Thyroid gland (tissue), 4 donors: ENCODE results near the gene CLEC2L.

Source experiments
- POLR2A ChIP-seq, 2 donors: fragments of 450-650 bp; IDR thresholded peaks; one replicate each; pipeline ENCODE4 v1.6.1; 2017; ENCODE audit warnings: antibody characterized with exemption in 2 of 2, mild to moderate bottlenecking in 2 of 2, moderate library complexity in 1 of 2
- TF ChIP-seq, protein P1 (sequence below), 6 experiments: fragments of 200-600 bp in 3 of 6; fragments of 450-650 bp in 3 of 6; sonication (generic) in 3 of 6; IDR thresholded peaks; one replicate each; pipeline ENCODE4 v1.5.1; 2016 to 2019; ENCODE audit warnings: antibody characterized with exemption in 6 of 6, mild to moderate bottlenecking in 2 of 6, inconsistent platforms in 1 of 6, moderate library complexity in 1 of 6

DNA sequence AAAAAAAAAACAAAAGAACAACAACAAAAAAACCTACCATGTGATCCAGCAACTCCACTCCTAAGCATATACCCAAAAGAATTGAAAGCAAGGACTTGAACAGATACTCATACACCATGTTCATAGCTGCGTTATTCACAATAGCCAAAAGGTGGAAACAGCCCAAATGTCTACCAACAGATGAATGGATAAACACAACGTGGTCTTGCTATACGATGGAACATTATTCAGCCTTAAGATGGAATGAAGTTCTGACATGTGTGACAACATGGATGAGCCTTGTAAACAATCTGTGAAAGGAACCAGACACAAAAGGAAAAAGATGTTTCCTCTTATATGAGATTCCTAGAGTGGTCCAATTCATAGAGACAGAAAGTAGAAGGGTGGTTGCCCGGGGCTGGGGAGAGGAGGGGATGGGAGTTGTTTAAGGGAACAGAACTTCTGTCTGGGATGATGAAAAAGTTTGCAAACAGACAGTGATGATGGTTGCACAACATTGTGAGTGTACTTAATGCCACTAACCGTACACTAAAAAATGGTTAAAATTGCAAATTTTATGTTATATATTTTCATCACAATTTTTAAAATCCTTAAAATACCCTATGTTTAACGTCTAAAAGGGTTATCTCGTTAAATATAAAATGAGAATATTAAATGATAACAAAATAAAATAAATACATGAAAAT, 11.6 kb downstream of the CLEC2L start:
- TF ChIP-seq, protein P1, sequence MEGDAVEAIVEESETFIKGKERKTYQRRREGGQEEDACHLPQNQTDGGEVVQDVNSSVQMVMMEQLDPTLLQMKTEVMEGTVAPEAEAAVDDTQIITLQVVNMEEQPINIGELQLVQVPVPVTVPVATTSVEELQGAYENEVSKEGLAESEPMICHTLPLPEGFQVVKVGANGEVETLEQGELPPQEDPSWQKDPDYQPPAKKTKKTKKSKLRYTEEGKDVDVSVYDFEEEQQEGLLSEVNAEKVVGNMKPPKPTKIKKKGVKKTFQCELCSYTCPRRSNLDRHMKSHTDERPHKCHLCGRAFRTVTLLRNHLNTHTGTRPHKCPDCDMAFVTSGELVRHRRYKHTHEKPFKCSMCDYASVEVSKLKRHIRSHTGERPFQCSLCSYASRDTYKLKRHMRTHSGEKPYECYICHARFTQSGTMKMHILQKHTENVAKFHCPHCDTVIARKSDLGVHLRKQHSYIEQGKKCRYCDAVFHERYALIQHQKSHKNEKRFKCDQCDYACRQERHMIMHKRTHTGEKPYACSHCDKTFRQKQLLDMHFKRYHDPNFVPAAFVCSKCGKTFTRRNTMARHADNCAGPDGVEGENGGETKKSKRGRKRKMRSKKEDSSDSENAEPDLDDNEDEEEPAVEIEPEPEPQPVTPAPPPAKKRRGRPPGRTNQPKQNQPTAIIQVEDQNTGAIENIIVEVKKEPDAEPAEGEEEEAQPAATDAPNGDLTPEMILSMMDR (IDR thresholded peaks at IDR 0.05) = no peak
- no peak for TF ChIP-seq POLR2A (IDR thresholded peaks at IDR 0.05)
